Stimulated activated CD8-positive, alpha-beta memory T cell treated with anti-CD3 and anti-CD28 coated beads, Interleukin-4, amount 100 ng/mL, for 1 hour (primary cell): ENCODE measurements around the gene ZBTB37.
"Not testable (repeated sequence)": the region's sequence is repeated elsewhere in the genome, so short reads cannot be mapped to it uniquely, and the experiment has no call there.

Source experiments
- DNase-seq, 2 donors: peaks; one replicate each; pipeline ENCODE4 v3.0.0-alpha.2; 2020; ENCODE audit warnings: low read depth in 2 of 2, low spot score in 1 of 2

Gene ZBTB37, protein sequence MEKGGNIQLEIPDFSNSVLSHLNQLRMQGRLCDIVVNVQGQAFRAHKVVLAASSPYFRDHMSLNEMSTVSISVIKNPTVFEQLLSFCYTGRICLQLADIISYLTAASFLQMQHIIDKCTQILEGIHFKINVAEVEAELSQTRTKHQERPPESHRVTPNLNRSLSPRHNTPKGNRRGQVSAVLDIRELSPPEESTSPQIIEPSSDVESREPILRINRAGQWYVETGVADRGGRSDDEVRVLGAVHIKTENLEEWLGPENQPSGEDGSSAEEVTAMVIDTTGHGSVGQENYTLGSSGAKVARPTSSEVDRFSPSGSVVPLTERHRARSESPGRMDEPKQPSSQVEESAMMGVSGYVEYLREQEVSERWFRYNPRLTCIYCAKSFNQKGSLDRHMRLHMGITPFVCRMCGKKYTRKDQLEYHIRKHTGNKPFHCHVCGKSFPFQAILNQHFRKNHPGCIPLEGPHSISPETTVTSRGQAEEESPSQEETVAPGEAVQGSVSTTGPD

GRCh38 chr1:173868266-173869020, at the start of gene ZBTB37:
TSS of gene ZBTB37 (plus strand) at chr1:173868380. CDS start at chr1:173870226, 1,846 bp downstream.
- peak; percentile 75 to 87 for DNase-seq

DNA sequence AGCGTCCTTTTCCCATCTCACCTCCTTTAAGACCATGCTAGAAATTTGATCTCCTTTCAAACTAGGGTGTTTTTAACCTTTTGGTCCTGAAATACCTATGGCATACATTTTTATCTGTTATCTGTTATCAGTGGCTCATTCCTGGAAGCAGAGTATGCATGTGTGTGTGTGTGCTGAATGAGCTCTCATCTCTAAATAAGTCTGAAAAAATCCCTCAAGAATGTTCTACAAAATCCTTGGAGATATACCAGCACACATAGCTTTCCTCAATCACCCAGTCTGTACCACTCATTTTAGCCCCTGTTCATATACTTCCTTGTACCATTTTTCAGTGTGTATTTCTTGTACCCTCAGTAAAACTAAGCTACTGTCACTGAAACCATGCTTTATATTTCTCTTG, 49.7 kb upstream of the ZBTB37 start:
- no peak for DNase-seq

DNA sequence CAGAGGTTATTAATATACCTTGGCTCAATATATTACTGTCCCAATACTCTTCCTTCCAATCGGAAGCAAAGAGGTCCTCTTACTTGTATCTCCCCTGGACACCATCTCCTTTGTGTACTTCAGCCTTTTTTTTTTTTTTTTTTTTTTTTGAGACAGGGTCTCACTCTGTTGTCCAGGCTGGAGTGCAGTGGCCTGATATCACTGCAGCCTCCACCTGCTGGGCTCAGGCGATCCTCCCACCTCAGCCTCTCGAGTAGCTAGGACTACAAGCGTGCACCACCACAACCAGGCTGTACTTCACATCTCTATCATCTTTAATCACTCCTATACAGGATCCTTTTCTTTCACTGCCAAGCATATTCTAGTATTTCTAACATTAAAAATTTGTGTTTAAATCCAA, 46.5 kb upstream of the ZBTB37 start:
- no peak for DNase-seq

DNA sequence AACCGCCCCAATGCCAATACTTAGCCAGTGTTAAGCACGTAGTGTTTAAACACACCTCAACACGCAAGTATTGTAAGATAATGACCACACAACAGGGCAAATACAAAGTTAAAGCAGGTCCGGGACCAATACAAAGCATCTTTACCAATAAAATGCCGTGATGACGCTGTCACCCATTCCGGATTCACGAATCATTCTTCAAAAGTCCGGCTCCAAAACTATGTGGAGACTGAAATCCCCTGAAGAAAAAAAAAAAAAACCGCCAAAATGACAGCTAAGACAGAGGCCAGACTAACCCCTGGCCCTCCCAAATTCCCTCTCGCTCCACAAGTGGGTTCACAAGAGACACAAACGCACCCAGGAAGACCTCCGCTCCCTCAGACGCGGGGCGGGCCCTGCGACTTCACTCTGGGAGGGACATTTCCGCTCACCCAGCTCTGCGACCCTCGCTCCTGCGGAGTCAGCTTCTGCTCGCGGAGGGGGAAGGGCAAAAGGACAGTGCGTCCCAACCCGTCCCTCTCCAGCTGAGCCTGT, 44.3 kb upstream of the ZBTB37 start:
- DNase-seq, result no peak

DNA sequence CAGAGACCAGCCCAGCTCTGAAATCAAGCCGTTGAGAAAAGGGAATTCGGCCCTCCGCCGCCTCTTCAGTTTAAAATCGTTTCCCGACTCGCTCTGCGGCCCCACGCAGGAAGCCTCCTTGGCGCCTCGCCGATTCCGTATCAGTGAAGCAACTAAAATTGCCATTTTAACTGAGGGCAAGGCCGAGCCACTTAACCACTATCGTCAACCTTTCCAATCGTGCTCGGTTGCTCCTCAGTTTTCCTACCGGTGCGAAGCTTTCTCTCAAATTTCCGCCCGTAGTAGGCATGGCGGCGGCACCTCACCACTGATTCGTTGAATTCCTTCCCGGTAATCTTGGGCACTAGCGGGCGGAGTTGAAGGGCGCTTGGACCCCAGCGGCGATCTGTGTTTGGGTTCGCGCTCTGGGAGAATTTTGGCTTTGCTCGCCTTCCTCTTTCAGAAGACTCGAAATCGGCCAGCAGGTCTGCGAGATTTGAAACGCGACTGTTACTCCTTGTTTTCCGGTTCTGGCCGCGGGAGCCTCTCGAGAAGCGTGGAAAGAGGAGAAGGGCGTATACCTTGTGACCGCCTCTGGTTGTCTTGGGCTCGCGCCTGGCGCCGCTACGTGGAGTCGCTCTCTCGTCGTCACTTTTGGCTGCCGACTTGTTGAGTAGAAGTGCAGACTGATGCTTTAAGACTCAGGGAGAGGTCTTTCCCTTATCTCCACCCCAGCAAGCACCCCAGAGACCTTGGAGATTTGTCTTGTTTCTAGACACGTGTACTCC, 43.7 kb upstream of the ZBTB37 start, which contains the start of the genes CENPL and DARS2:
Gene CENPL, minus strand, starts transcription at position 569 of the 767 bp plus-strand sequence. CDS start 13,584 bp downstream, outside the sequence.
Gene DARS2, plus strand, starts transcription at position 359 of the 767 bp plus-strand sequence. CDS start 557 bp downstream, outside the sequence.
- peak; percentile 63 to 83 for DNase-seq

- DNase-seq, result no peak
These were observed 40.6 kb upstream of the ZBTB37 start for GRCh38 chr1:173827611-173828010.

DNA sequence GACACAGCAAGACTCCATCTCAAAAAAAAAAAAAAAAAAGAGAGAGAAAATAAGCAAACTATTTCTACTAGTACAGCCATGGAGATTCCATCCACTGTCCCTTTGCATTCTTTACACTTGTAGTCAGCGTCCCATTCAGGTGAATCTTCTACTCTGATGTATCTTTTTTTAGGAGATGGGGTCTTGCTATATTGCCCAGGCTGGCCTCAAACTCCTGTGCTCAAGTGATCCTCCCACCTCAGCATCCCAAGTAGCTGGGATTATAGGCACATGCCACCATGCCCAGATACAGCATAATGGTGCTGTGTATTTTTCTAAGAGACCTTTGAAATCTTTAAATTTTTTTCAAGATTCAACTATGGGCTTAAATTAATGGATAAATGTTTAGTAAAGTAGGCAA, 35.4 kb upstream of the ZBTB37 start:
- no peak for DNase-seq

DNA sequence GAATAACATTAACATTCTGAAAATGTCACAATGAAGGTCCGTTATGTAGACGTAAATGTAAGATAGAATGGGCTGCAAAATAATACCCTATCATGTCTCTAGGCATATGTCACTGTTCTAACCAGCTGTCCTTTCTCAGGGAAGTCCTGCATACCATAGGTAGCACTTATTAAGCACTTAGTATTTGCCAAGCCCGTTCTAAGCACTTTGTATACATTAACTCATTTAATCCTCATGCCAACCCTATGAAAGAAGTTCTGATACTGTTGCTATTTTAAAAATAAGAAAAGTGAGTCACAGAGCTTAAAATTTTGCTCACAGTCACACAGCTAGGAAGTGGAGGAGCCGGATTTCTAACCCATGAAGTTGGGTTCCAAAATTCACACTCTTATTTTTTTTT, 16.1 kb upstream of the ZBTB37 start:
- DNase-seq, result no peak

- DNase-seq, result no peak
These were observed 15.1 kb upstream of the ZBTB37 start for GRCh38 chr1:173853074-173853473.

- no peak for DNase-seq
These were observed 12.2 kb upstream of the ZBTB37 start for GRCh38 chr1:173856014-173856413.

DNA sequence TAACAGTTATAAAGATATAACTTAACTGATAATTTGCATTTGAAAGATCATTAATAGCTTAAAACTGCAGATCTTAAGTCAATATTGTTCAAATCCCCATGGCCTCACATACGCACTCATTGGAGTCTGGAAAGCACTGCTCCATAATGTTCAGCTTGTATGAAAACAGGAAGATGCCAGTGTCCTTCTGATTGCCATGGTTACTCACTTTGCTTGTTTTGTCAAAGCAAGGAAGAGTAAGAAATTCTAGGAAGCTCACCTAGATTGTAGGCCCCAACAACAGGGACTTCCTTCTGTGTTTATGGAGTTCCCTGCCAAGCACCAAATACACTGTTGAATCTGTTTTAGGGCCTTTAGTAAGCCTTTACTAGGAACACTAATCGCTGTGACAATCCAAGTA, 11.3 kb upstream of the ZBTB37 start:
- DNase-seq, result no peak

DNA sequence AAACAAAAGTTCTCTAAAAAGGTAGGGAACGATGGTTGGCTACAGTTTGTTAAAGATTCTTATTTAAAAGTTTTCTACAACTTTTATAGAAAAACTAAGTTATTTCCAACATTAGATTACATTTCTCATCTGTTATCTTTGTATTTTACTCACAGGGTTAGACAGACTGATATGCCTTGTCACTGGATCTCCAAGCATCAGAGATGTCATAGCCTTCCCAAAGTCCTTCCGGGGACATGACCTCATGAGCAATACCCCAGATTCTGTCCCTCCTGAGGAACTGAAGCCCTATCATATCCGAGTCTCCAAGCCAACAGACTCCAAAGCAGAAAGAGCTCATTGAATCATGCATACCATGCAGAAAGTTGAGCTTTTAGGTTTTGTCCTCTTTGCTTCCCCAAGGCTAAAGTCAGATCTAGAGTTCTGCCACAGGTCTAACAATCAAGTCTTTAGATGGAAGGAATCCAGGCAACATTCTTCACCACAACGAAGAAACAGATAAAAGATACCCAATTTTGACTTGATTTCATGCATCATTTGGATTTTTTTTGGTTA, 10.7 kb upstream of the ZBTB37 start:
- no peak for DNase-seq

DNA sequence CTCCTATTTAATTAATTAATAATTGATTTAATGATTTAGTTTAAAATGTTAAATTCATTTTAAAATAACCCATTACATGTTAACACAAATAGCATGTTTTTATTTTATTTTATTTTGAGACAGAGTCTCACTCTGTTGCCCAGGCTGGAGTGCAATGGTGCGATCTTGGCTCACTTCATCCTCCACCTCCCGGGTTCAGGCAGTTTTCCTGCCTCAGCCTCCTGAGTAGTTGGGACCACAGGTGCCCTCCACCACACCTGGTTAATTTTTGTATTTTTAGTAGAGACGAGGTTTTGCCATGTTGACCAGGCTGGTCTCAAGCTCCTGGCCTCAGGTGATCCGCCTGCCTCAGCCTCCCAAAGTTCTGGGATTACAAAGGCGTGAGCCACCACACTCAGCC, 8.6 kb upstream of the ZBTB37 start:
- DNase-seq, result not testable (repeated sequence)

- DNase-seq, result no peak
These were observed 8.1 kb upstream of the ZBTB37 start for GRCh38 chr1:173860065-173860464.

GRCh38 chr1:173861731-173862145, 6.4 kb upstream of the ZBTB37 start:
- no peak for DNase-seq

DNA sequence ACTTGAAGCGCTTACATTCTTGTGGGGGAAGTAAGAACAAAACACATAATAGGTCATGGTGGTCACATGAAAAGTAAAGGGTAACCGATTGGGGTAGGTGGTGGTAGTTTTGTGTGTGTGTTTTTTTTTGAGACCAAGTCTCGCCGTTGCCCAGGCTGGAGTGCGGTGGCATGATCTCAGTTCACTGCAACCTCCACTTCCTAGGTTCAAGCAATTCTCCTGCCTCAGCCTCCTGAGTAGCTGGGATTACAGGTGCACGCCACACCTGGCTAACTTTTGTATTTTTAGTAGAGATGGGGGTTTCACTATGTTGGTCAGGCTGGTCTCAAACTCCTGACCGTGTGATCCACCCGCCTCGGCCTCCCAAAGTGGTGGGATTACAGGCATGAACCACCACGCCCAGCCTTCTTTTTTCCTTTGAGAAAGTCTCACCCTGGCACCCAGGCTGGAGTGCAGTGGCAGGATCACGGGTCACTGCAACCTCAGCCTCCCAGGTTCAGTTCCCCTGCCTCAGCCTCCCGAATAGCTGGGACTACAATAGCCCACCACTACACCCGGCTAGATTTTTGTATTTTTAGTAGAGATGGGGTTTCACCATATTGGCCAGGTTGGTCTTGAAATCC, 5.9 kb upstream of the ZBTB37 start:
- not testable (repeated sequence) for DNase-seq

GRCh38 chr1:173862769-173863223, 5.4 kb upstream of the ZBTB37 start:
- DNase-seq, result no peak

GRCh38 chr1:173863224-173864161, 4.7 kb upstream of the ZBTB37 start:
- no peak for DNase-seq
